HG02973 (cell line): ENCODE measurements around the gene GALNT2.

Source experiments
- ATAC-seq: cut with Tn5 transposase; IDR thresholded peaks from one replicate; pipeline ENCODE4 v1.9.1; 2021; ENCODE audit warnings: moderate library complexity; ENCODE audit not compliant: unreplicated experiment

Gene GALNT2

DNA sequence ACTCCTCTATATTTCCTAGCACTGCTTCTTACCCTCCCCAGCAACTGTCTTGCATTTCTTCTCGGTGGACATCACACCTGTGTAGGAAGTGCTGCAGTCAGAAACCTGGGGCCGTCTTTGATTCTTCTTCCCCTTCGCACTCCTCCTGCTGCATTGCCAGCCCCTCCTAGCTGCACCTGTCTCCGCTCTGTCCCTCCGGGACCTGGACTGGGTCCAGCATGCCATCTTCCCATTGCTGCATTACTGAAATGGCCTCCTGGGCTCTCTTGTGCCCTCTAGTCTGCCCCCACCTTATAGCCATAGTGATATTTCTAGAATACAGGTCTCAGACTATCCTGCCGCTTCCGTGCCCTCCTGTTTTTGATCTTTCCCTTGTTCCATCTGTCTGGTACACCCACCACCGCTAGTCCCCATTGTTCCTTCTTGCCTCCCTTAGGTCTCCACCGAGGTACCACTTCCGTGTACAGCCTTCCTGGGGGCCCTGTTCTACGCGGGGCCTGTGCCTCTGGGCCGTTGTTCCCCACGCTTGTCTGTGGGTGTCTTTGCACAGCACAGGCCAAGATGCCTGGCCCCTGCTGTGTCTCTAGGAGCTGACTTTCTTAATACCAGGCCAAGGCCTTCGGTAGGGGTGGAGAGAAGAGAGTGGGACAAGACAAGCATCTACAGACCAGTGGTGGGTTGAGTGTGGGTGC is 107.6 kb downstream of the GALNT2 start:
- no peak for ATAC-seq

DNA sequence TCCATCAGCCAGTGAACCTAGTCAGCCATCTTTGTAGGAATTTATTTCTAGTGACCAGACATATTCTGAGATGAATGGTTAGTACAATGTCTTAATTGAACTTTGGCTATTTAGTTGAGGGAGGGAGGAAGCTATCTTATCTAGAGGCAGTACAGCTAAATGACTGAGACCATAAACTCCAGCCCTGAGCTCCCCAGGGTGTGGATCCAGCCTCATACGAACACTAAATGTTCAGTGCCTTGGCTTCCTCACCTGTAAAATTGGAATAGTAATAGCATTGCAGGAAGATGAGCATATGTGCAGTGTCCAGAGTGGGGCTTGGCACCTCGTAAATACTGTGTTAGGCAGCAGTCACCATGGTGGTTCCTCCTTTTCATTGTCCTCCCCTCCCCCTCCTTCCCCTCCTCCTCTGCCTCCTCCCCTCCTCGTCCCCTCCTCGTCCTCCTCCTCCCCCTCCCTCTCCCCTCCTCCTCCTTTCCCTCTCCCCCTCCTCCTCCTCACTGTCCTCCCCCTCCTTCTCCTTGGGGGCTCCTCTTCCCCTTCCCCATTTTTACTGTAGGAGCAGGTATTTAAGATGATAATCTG is 108.2 kb downstream of the GALNT2 start:
- ATAC-seq: no peak

DNA sequence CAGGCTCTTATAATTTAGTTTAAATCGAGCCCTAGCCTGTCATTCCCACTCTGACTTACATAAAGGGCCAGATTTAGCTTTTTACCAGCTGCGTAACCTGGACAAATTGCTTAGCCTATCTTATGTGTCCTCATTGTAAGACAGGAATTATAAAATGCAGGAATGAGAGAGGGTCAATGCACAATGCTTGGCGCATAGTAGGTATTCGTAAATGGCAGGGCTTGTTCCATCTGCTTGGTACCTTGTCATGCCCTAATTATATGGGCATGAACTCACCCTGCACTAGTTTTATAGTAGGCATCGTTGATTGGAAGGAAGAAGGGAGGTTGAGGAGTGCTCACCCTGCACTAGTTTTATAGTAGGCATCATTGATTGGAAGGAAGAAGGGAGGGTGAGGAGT is 108.8 kb downstream of the GALNT2 start:
- ATAC-seq: no peak

DNA sequence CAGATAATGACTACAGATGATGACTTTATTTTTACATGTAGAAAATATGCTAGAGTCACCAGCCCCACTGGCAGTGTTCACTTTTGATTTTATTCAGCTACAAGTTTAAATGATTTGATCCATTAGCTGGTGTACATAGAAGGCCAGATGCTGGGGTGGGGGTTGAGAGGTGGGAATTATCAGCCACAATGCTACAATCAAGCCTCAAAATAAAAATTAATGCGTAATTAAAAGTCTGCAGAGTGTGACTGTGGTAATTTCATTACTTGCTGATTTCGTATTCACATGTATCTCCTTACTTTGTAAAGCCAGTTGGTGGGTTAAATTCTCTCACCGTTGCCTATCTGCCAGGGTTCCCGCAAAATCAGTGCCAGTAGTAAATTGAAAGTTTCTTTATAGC is 109.3 kb downstream of the GALNT2 start:
- ATAC-seq: no peak

DNA sequence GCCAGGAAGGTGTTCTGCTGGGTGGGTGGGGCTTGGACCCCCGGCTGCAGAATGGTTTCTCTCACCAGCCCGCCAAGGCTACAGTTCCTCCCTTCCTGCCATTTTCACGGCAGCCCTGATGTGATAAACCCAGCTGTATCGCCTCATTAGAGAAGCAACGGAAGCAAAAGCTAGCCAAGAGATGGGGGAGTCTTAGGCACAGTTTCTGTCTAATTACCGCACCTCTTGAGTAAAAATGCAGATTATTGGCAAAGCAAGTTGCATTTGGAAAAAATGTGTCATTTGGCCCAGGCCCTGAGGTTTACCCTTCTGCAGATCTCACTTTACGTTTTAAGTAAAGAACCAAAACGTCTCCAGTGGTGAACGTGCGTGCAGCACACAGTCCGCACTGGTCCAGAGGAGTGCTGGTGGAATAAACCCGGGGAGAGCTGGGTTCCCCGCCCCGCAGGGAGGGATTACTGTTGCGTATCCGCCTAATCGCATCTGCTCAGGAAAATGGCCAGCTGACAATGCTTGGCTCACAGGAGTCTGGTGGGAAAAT is 109.9 kb downstream of the GALNT2 start:
- ATAC-seq: no peak

DNA sequence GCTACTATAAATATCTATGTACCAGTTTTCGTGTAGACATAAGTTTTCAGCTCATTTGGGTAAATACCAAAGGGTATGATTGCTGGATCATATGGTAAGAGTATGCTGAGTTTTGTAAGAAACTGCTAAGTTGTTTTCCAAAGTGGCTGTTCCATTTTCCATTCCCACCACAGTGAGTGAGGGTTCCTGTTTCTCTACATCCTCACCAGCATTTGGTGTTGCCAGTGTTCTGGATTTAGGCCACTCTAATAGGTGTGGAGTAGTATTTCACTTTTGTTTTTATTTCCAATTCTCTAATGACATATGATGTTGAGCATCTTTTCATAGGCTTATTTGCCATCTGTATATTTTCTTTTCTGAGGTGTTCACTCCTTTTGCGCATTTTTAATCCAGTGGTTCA is 112.2 kb downstream of the GALNT2 start:
- ATAC-seq: no peak

DNA sequence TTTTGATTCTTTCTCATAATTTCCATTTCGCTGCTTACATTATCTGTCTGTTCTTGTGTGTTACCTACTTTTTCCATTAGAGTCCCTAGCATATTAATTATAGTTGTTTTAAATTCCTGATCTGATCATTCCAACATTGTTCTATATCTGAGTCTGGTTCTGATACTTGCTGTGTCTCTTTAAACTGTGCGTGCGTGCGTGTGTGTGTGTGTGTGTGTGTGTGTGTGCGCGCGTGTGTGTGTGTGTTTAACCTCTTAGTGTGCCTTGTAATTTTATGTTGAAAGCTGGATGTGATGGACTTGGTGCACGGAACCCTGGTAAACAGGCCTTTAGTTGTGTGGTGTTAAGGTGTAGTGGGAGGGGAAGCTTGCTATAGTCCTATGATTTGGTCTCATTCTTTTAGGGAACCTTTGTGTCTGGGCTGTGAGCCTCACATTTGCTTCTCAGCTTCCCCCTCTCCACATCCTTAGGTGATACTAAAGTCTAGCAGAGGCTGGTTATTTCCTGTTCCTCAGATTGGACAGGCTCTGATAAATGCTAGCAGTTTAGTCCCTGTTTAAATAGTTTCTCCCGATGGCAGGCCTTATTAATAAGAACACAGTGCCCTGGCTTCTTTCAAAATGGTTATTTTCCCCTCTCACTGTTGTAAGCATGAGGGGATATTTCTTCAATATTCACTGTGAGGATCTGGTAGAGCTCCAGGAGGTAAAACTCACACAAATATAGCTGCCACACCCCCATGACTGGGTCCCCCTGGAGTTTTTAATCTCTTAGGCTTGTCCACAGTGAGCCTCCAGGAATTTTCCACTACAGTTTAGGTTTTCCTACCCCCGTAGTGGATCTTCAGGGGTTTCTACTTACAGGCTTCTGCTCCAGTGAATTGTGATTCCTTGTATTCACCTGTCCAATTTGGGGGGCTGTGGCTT is 118.3 kb downstream of the GALNT2 start:
- no peak for ATAC-seq

DNA sequence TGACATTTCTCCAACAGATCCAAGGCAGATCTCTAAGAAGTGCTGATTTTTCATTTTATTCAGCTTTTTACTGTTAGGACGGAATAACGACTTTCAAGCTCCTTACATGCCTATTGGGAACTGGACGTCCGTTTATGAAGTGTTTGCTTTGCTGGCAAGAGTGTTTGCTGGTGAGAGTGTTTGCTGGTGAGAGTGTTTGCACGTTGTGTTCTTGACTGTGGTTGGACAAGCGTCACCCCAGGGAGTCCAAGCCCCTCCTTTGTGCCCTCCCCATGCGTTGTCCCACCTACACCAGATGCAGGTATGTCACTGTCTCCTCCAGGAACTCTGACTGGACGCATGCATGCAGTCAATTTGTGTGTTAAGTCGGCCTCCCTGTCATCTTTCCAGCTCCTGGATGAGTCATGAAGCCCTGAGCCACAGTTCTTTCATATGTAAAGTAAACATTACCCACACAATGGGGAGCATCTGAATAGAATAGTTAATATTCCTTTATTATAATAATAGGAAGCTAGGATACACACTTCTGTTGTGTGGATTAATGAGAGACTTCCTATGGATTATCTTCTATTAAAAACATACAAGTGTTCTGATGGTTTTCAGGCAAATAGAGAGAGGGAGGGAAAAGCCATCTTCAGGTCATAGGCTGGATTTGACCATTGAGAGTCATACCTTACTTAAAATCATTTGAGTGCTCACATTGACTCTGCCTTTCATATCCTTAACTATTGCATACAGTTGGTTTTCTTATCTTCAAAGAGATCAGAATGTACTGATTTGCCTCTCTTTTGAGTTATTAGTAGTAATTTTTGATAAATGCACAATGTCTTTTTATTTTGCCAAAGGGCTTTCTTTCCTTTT is 119.2 kb downstream of the GALNT2 start:
- no peak for ATAC-seq

DNA sequence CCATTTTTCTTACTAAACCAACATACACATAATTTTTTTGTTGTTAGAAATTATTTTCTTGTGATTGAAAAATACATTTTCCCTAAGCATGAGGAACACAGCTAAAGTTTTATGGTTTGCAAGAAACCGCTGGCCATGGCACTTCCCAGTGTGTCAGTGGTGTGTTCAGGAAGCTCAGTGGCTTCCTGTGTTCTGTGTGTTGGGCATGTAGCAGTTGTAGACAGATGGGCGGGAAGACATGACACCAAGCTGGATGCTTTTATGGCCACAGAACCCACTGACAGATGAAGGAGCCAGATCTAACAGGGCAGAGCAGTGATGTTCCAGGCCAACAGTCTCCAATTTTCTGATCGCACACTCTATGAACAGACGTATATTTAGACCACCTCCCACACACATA is 119.8 kb downstream of the GALNT2 start:
- no peak for ATAC-seq

DNA sequence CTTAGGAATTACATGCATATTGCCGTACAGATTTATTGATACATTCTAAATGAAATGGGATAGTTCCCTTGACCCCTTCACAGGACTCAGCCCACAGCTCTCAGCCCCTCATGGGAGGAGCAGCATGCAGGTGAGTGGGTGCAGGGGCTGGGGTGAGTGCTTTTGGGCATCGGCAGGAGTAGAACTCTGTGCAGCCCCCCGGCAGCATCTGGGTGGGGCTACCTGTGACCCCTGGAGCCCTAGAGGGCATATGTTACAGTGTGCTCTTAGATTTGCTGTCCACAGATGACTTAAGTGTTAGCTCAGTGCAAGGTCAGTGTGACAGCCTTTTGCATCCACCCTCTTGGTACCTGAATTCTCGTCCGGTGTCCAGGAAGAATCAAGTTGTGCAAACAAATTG is 120.3 kb downstream of the GALNT2 start:
- no peak for ATAC-seq

DNA sequence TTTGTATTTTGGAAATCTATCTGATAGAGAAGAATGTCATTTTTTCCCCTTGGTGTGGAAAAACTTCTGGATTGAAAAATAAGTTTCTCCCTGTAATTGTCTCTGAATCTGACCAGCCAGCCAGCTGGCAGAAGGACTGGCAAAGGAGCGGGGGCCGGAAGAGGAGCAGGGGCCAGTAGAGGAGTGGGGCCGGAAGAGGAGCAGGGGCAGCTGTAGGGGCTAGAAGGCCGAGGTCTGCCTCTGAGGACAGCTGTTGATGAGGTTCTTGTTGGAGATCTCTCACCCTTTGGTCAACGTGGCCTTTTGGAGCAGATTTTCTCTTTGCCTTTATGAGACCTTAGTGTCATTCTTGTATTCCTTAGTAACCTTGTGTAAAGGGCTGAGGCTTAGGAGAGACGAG is 121.8 kb downstream of the GALNT2 start:
- ATAC-seq: no peak

DNA sequence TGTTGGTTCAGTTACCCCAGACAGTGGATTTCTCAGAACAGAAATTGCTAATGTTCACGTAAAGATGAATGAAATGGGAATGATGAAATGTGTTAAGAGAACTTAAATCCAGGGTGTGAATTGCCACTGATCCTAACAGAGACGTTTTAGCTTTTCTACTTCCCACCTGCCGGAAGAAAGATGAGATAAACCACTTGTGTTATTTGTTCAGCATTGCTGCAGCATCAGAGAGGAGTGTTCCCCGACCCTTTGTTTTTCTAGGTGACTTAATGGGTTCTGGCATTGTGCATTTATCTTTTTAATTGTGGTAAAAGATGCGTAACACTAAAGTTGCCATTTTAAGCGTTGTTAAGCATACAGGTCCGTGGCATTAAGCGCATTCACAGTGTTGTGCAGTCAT is 122.3 kb downstream of the GALNT2 start:
- ATAC-seq: no peak

DNA sequence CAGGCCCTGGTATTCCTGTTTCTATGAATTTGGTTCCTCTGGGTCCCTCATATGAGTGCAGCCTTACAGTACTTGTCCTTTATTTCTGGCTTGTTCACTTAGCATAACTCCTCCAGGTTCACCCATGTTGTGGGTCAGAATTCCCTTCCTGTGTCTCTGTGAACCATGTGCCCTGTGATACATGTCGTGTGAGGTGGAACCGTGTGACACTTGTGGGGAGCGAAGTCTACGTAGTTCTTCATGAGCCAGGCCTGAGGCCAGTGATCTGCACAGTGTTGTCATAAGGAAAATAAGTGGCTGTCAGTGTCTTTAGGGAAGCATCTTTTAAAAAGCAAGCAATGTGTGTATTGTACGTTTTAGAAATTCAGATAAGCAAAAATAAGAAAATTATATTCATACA is 122.8 kb downstream of the GALNT2 start:
- no peak for ATAC-seq

DNA sequence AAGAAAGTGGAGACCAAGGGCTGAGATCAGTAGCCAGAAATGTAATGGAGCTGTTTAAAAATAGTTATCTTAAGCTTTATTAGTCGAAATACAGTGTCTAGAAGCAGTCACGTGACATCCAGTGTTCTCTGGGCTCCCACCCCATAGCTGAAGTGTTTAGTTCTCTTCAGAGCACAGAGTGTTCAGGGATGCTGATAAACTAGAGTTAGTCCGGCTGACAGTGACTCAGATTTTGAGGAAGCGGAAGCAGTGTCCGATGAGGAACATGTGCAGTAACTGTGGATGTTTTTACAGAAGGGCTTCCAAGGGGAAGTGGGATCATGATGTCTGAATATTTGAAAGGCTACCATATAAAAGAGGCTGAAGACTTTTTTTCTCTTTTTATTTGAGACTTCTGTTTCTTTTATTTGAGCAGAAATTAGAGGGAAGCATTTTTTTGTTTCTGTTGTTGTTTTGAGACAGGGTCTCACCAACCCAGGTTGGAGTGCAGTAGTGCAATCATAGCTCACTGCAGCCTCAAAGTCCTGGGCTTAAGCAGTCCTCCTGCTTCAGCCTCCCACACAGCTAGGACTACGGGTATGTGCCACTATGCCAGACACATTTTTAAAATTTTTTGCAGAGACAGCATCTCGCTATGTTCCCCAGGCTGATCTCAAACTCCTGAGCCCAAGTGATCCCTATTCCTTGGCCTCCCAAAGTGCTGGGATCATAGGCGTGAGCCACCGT is 124.2 kb downstream of the GALNT2 start:
- no peak for ATAC-seq

DNA sequence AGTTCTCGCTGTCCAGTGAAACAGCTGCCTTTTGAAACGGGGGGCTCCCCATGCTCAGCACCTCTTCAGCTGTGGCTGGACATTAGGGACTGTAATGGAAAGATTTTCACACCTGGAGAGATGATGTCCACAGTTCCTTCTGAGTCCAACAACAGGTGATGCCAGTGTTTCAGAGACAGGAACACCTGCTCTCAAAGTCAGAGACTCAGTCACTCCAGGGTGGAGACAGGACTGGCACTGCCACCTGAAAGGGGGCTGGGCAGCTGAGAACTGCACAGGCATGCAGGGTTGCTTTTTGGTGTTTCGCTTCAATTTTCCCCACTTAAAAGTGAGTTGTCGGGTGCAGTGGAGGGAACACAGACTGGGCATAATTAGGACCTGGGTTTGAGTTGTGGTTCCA is 124.8 kb downstream of the GALNT2 start:
- ATAC-seq: no peak

DNA sequence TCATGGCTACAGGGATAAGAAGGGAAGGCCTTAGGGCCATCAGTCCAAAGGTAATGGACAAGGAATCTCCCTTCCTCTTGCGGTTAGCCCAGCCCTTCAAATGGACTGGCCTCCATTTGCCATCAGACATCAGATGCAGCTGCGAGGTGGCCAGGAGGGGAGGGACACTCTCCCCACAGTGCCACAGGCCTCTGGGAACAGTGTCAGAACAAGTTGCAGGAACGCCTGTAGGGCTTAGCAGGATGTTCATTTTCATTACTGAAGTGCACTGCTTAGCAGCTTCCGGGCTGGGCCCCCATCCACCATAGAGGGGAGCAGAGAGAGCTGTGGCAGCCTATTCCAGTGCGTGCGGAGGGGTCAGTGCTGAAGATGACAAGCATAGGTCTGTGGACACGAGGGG is 127.5 kb downstream of the GALNT2 start:
- ATAC-seq: no peak

DNA sequence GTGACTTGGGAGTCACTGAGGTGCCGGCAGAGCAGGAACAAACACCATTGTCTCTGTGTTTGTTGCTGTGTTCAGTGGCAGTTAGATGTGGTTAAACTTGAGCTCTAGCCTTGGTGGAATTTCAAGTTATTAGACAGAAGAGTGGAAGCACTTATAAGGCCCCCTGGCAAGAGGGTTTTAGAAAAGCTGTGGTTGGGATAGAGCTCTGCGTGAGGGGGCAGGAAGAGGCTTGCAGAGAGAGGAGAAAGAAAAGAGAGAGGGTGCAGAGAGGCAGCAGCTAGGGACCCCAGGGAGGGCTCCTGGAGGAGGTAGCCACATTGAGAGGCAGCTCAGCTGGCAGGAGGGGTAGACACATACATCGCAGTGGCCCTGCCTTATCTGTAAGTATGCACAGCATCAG is 128.2 kb downstream of the GALNT2 start:
- no peak for ATAC-seq

DNA sequence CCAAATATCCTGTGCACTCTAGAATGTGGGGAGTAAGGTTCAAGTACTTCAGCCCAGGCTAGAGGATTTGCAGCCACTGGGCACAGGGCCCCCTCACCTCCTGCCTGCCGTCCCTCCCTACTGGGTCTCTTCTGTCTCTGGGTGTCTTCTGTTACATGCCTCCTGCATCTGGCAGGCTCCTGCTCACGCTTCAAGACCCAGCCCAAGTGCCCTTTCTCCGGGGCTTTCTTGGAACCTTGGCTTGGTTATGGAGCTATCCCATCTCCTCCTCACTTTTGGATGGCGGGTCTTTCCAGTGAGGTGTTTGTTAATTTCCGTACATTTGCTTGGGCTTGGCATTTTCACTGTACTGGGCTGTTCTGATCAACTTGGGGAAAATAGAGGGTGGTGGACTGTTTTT is 129.0 kb downstream of the GALNT2 start:
- ATAC-seq: no peak

DNA sequence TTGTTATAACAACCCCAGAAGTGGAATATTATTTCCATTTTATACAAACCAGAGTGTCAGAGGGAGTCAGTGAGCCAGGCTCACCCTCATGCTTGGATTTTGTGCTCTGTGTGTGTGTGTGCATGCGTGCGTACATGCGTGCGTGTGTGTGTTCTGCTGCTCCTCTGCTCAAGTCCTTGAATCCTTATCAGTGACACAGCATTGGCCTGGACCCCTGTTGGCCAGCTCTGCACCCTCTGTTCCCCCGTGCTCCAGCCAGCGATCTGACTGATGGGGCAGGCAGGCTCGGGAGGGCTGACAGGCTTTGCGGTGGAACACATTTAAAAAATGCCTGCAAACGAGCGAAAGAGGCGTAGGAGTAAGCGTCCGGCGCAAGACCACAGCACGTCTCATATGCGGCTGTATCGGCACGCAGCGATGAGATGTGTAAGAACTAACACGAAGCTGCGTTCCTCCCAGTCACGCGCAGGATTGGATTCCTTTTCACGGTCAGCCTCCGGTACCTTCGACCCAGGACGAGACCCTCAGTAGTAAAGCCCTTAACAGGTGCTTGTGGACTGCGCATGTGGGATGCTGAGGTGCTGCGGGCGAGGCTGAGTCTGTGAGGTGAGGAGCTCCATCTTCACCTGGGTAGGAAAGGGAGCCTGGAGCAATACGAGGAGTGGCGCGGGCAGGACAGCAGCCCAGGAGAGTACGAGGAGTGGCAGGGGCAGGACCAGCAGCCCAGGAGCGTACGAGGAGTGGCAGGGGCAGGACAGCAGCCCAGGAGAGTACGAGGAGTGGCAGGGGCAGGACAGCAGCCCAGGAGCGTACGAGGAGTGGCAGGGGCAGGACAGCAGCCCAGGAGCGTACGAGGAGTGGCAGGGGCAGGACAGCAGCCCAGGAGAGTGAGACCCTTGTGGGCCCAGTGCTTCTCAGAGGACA is 130.9 kb downstream of the GALNT2 start:
- no peak for ATAC-seq
